Transverse colon (tissue), 4 donors: Measurements from ENCODE around the gene TSPAN8.

Experiments
- CTCF ChIP-seq, 5 experiments: fragments of 200-600 bp in 3 of 5; fragments of 450-650 bp in 2 of 5; sonication (generic) in 3 of 5; IDR thresholded peaks; 1 replicate in 2 of 5; 2 replicates in 3 of 5; pipeline ENCODE4 v1.5.1; 2016 to 2017; ENCODE audit warnings: antibody characterized with exemption in 5 of 5, inconsistent platforms in 3 of 5, mild to moderate bottlenecking in 2 of 5, moderate library complexity in 1 of 5
- EP300 ChIP-seq: sonication (generic); formaldehyde crosslinking; IDR thresholded peaks from one replicate; pipeline ENCODE4 v1.6.1; 2017; ENCODE audit warnings: antibody characterized with exemption, low read depth
- POLR2A ChIP-seq: fragments of 450-650 bp; IDR thresholded peaks from one replicate; pipeline ENCODE4 v1.6.1; 2016; ENCODE audit warnings: antibody characterized with exemption, mild to moderate bottlenecking, moderate library complexity
- POLR2AphosphoS5 ChIP-seq, 3 donors: sonication (generic); formaldehyde crosslinking; IDR thresholded peaks; one replicate each; pipeline ENCODE4 v1.6.1; 2016; ENCODE audit warnings: antibody characterized with exemption in 3 of 3

GRCh38 chr12:71128191-71128788 is 29.5 kb downstream of the TSPAN8 start:
- TF ChIP-seq POLR2AphosphoS5 (IDR thresholded peaks at IDR 0.05) (no peak), CTCF (IDR thresholded peaks at IDR 0.05) (no peak), POLR2A (no peak), EP300 (no peak)
